Kidney tubule cell (primary cell): Measurements from ENCODE around the gene TMEM26.

ENCODE experiments used
- DNase-seq: peaks from one replicate; pipeline ENCODE4 v3.0.0-alpha.2; 2018; ENCODE audit warnings: low spot score

The TMEM26 gene

GRCh38 chr10:61458031-61458430 is 4.8 kb upstream of the TMEM26 start:
- no peak for DNase-seq

- no peak for DNase-seq
These were observed 3.1 kb upstream of the TMEM26 start for GRCh38 chr10:61456095-61456789.

- no peak for DNase-seq
These were observed 2.5 kb upstream of the TMEM26 start for GRCh38 chr10:61455656-61456055.

- peak; percentile 35 for DNase-seq
These were observed 1.4 kb upstream of the TMEM26 start for GRCh38 chr10:61454541-61454940.

GRCh38 chr10:61452151-61452651 is 980 bp downstream of the TMEM26 start:
- no peak for DNase-seq

- no peak for DNase-seq
These were observed 1.8 kb downstream of the TMEM26 start for GRCh38 chr10:61451357-61451756.

GRCh38 chr10:61448841-61449600 is 4.2 kb downstream of the TMEM26 start:
- DNase-seq = no peak

GRCh38 chr10:61448091-61448490 is 5.1 kb downstream of the TMEM26 start:
- DNase-seq = no peak

GRCh38 chr10:61439058-61439609 is 14.0 kb downstream of the TMEM26 start:
- DNase-seq = no peak

GRCh38 chr10:61438141-61438988 is 14.8 kb downstream of the TMEM26 start:
- DNase-seq = no peak

GRCh38 chr10:61423178-61423577 is 30.0 kb downstream of the TMEM26 start:
- DNase-seq = no peak

- no peak for DNase-seq
These were observed 35.5 kb downstream of the TMEM26 start for GRCh38 chr10:61417661-61418060.

GRCh38 chr10:61415824-61416223 is 37.4 kb downstream of the TMEM26 start:
- no peak for DNase-seq

- no peak for DNase-seq
These were observed 41.5 kb downstream of the TMEM26 start for GRCh38 chr10:61411706-61412105.

GRCh38 chr10:61410353-61411070 is 42.7 kb downstream of the TMEM26 start:
- DNase-seq = peak; percentile 39

GRCh38 chr10:61409157-61409556 is 44.0 kb downstream of the TMEM26 start:
- DNase-seq = no peak

GRCh38 chr10:61408105-61408504 is 45.1 kb downstream of the TMEM26 start:
- DNase-seq = no peak

GRCh38 chr10:61406736-61407135 is 46.4 kb downstream of the TMEM26 start:
- no peak for DNase-seq

GRCh38 chr10:61406242-61406641 is 46.9 kb downstream of the TMEM26 start:
- DNase-seq = no peak

GRCh38 chr10:61404751-61405150 is 48.4 kb downstream of the TMEM26 start:
- DNase-seq = peak; percentile 13

GRCh38 chr10:61400524-61400923 is 52.7 kb downstream of the TMEM26 start:
- no peak for DNase-seq
